Measurements from ENCODE around the gene RBM28. TPM values are rescaled to one million over a fixed set of nuclear protein-coding genes. Genes with fewer than 3 reads are reported as not detected.

Gene RBM28
- total RNA-seq, 4 donors from 2014 or later: 14.4 to 226 (median 44.0) TPM

GRCh38 chr7:128373606-128374005, 29.9 kb upstream of the RBM28 start:
- H3K4me1 ChIP-seq: no peaks in the 10 kb centered on the region
- no peak overlapping the region for H3K4me3 ChIP-seq
- no peak for DNase-seq
- intact Hi-C loops (cut with DNase I; ENCODE audit: low total_unique reads): no loop called here
- no peak overlapping the region for H3K27ac ChIP-seq
- no peaks in the 10 kb centered on the region for H3K36me3 ChIP-seq
- no peaks in the 10 kb centered on the region for H3K27me3 ChIP-seq
- H3K9me3 ChIP-seq: no peaks in the 10 kb centered on the region
- TF ChIP-seq CTCF (IDR thresholded peaks at IDR 0.05) (no peak), POLR2A (IDR thresholded peaks at IDR 0.05) (no peak)

- no peak overlapping the region for H3K27ac ChIP-seq
- intact Hi-C loops (cut with DNase I; ENCODE audit: low total_unique reads): no loop called here
- no peak overlapping the region for H3K4me3 ChIP-seq
- H3K9me3 ChIP-seq: no peaks in the 10 kb centered on the region
- no peak for DNase-seq
- no peaks in the 10 kb centered on the region for H3K4me1 ChIP-seq
- TF ChIP-seq CTCF (IDR thresholded peaks at IDR 0.05): no peak
- no peak for TF ChIP-seq POLR2A (IDR thresholded peaks at IDR 0.05)
- H3K27me3 ChIP-seq: no peaks in the 10 kb centered on the region
- no peaks in the 10 kb centered on the region for H3K36me3 ChIP-seq
Observed at GRCh38 chr7:128370491-128370890, 26.8 kb upstream of the RBM28 start.

- no peak overlapping the region for H3K4me3 ChIP-seq
- TF ChIP-seq CTCF (IDR thresholded peaks at IDR 0.05): no peak
- no peak for TF ChIP-seq POLR2A (IDR thresholded peaks at IDR 0.05)
- DNase-seq: no peak
- no peaks in the 10 kb centered on the region for H3K4me1 ChIP-seq
- H3K9me3 ChIP-seq: no peaks in the 10 kb centered on the region
- H3K36me3 ChIP-seq: no peaks in the 10 kb centered on the region
- H3K27ac ChIP-seq: no peak overlapping the region
- no peaks in the 10 kb centered on the region for H3K27me3 ChIP-seq
- intact Hi-C loops (cut with DNase I; ENCODE audit: low total_unique reads): no loop called here
Observed at GRCh38 chr7:128366986-128367385, 23.3 kb upstream of the RBM28 start.

GRCh38 chr7:128366300-128366699, 22.6 kb upstream of the RBM28 start:
- peaks cover 0 to 1% of the 10 kb centered on the region in 2 donors for H3K4me1 ChIP-seq
- intact Hi-C loops (cut with DNase I; ENCODE audit: low total_unique reads): no loop called here
- no peak overlapping the region for H3K4me3 ChIP-seq
- no peaks in the 10 kb centered on the region for H3K36me3 ChIP-seq
- no peaks in the 10 kb centered on the region for H3K9me3 ChIP-seq
- no peaks in the 10 kb centered on the region for H3K27me3 ChIP-seq
- TF ChIP-seq CTCF (IDR thresholded peaks at IDR 0.05) (no peak), POLR2A (IDR thresholded peaks at IDR 0.05) (no peak)
- no peak for DNase-seq
- H3K27ac ChIP-seq: no peak overlapping the region

- H3K4me1 ChIP-seq: peaks cover 0 to 4% of the 10 kb centered on the region in 2 donors
- no peak for TF ChIP-seq CTCF (IDR thresholded peaks at IDR 0.05)
- TF ChIP-seq POLR2A (IDR thresholded peaks at IDR 0.05): no peak
- H3K27ac ChIP-seq: no peak overlapping the region
- DNase-seq: no peak
- intact Hi-C loops (cut with DNase I; ENCODE audit: low total_unique reads): no loop called here
- H3K36me3 ChIP-seq: no peaks in the 10 kb centered on the region
- no peaks in the 10 kb centered on the region for H3K9me3 ChIP-seq
- H3K4me3 ChIP-seq: no peak overlapping the region
- no peaks in the 10 kb centered on the region for H3K27me3 ChIP-seq
Observed at GRCh38 chr7:128365432-128365831, 21.7 kb upstream of the RBM28 start.
